NB4 (cell line): ENCODE measurements around the gene LRBA.

Source experiments
- CTCF ChIP-seq: IDR thresholded peaks from one replicate; pipeline ENCODE4 v1.5.1; 2012; ENCODE audit warnings: low read depth, low read length
- MYC ChIP-seq: IDR thresholded peaks from 2 replicates; pipeline ENCODE4 v1.6.1; 2011; ENCODE audit warnings: low read depth, low read length
- POLR2A ChIP-seq: IDR thresholded peaks from 2 replicates; pipeline ENCODE4 v1.6.1; 2011; ENCODE audit warnings: mild to moderate bottlenecking; ENCODE audit not compliant: insufficient read length; ENCODE audit errors: extremely low read depth

DNA sequence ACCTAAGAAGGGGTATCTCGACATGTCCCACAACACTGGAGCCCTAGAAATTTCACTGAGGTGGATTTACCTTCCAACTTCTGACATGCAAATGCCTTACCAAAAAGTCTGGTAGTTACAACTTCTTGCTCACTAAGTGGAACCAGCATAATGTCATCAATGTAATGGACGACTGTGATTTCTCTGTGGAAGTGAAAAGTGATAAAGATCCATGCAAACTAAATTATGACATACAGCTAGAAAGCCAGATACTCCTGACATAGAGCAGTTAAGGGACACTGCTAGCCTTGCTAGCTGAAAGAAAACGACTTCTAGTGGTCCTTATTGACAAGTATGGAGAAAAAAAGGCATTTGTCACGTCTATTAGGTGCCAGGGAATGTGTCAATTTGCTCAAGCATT, 242.1 kb downstream of the LRBA start:
- TF ChIP-seq POLR2A = no peak
- no peak for TF ChIP-seq CTCF
- no peak for TF ChIP-seq MYC
